ENCODE results near the gene FAM193B. TPM values are rescaled to one million over a fixed set of nuclear protein-coding genes. Genes with fewer than 3 reads are reported as not detected.
"Not testable (repeated sequence)": the region's sequence is repeated elsewhere in the genome, so short reads cannot be mapped to it uniquely, and the experiment has no call there.

Gene FAM193B
- total RNA-seq, 4 donors from 2014 or later: 16.5 to 117 (median 39.4) TPM

- H3K4me1 ChIP-seq: peaks cover 6 to 13% of the 10 kb centered on the region in 2 donors
- no peaks in the 10 kb centered on the region for H3K27me3 ChIP-seq
- H3K27ac ChIP-seq: peak overlapping the region; percentile 71 to 89
- TF ChIP-seq POLR2A (IDR thresholded peaks at IDR 0.05): no peak
- no peak for TF ChIP-seq CTCF (IDR thresholded peaks at IDR 0.05)
- no peak for DNase-seq
- H3K4me3 ChIP-seq: no peak overlapping the region
- intact Hi-C loops (cut with DNase I; ENCODE audit: low total_unique reads): no loop called here
- no peaks in the 10 kb centered on the region for H3K36me3 ChIP-seq
- H3K9me3 ChIP-seq: no peaks in the 10 kb centered on the region
These were observed 15.0 kb downstream of the FAM193B start for GRCh38 chr5:177539411-177539810.

- intact Hi-C loops (cut with DNase I; ENCODE audit: low total_unique reads): no loop called here
- Histone ChIP-seq H3K4me1 (peaks cover under 1 to 13% of the 10 kb centered on the region in 2 donors), H3K27ac (peak overlapping the region; percentile 71 to 89), H3K4me3 (no peak overlapping the region), H3K27me3 (no peaks in the 10 kb centered on the region), H3K9me3 (no peaks in the 10 kb centered on the region), H3K36me3 (no peaks in the 10 kb centered on the region)
- no peak for TF ChIP-seq CTCF (IDR thresholded peaks at IDR 0.05)
- no peak for TF ChIP-seq POLR2A (IDR thresholded peaks at IDR 0.05)
- no peak for DNase-seq
These were observed 15.5 kb downstream of the FAM193B start for GRCh38 chr5:177538876-177539275.

GRCh38 chr5:177537389-177538361 is 16.7 kb downstream of the FAM193B start:
- Histone ChIP-seq H3K9me3 (no peaks in the 10 kb centered on the region), H3K4me1 (peaks cover 0 to 13% of the 10 kb centered on the region in 2 donors), H3K4me3 (no peak overlapping the region), H3K27me3 (no peaks in the 10 kb centered on the region), H3K27ac (peak overlapping the region; percentile 71 to 89), H3K36me3 (no peaks in the 10 kb centered on the region)
- peak; percentile 55 to 68 for DNase-seq
- intact Hi-C loops (cut with DNase I; ENCODE audit: low total_unique reads): no loop called here
- TF ChIP-seq CTCF (IDR thresholded peaks at IDR 0.05) (no peak), POLR2A (IDR thresholded peaks at IDR 0.05) (no peak)

GRCh38 chr5:177536386-177536785 is 18.0 kb downstream of the FAM193B start:
- Histone ChIP-seq H3K27ac (peak overlapping the region; percentile 71 to 89), H3K36me3 (no peaks in the 10 kb centered on the region), H3K9me3 (no peaks in the 10 kb centered on the region), H3K4me1 (peaks cover 0 to 13% of the 10 kb centered on the region in 2 donors), H3K27me3 (no peaks in the 10 kb centered on the region), H3K4me3 (no peak overlapping the region)
- DNase-seq: no peak
- intact Hi-C loops (cut with DNase I; ENCODE audit: low total_unique reads): no loop called here
- TF ChIP-seq POLR2A (IDR thresholded peaks at IDR 0.05) (no peak), CTCF (IDR thresholded peaks at IDR 0.05) (no peak)

- H3K4me1 ChIP-seq: peaks cover 0 to 13% of the 10 kb centered on the region in 2 donors
- H3K27me3 ChIP-seq: no peaks in the 10 kb centered on the region
- intact Hi-C loops (cut with DNase I; ENCODE audit: low total_unique reads): no loop called here
- H3K27ac ChIP-seq: peak overlapping the region in 1 of 2 donors; percentile 89
- DNase-seq: no peak
- H3K4me3 ChIP-seq: no peak overlapping the region
- no peaks in the 10 kb centered on the region for H3K9me3 ChIP-seq
- TF ChIP-seq POLR2A (IDR thresholded peaks at IDR 0.05) (no peak), CTCF (IDR thresholded peaks at IDR 0.05) (no peak)
- H3K36me3 ChIP-seq: no peaks in the 10 kb centered on the region
These were observed 19.2 kb downstream of the FAM193B start for GRCh38 chr5:177535125-177535524.

- H3K4me3 ChIP-seq; H3K36me3 ChIP-seq; H3K27ac ChIP-seq; intact Hi-C loops (cut with DNase I; ENCODE audit: low total_unique reads); DNase-seq; H3K9me3 ChIP-seq; H3K27me3 ChIP-seq: not testable (repeated sequence)
- H3K4me1 ChIP-seq: peaks cover 0 to 13% of the 10 kb centered on the region in 2 donors
These were observed 19.9 kb downstream of the FAM193B start for GRCh38 chr5:177534433-177534832.

All from uterus (tissue), 4 donors.